ACC112 (cell line): ENCODE results near the gene CEACAM3.

Experiments
- H2AFZ ChIP-seq: fragments of 200-600 bp; sonication (generic); one replicate; pipeline ENCODE4 v1.6.0; 2017; ENCODE audit warnings: antibody characterized with exemption, low read length; ENCODE audit not compliant: unreplicated experiment
- H3K27ac ChIP-seq: fragments of 200-600 bp; sonication (generic); 2 replicates; pipeline ENCODE4 v1.5.1; 2014; ENCODE audit warnings: low read depth, mild to moderate bottlenecking, antibody characterized with exemption, low read length, moderate library complexity
- H3K27me3 ChIP-seq: fragments of 200-600 bp; sonication (generic); 2 replicates; pipeline ENCODE4 v1.6.1; 2014; ENCODE audit warnings: mild to moderate bottlenecking, antibody characterized with exemption, low read length, moderate library complexity, mixed read lengths; ENCODE audit not compliant: insufficient read depth
- H3K36me3 ChIP-seq: fragments of 200-600 bp; sonication (generic); 2 replicates; pipeline ENCODE4 v1.6.1; 2016; ENCODE audit warnings: mild to moderate bottlenecking, antibody characterized with exemption, low read length, moderate library complexity, mixed read lengths; ENCODE audit not compliant: insufficient read depth
- H3K4me1 ChIP-seq: fragments of 200-600 bp; sonication (generic); one replicate; pipeline ENCODE4 v1.6.1; 2016; ENCODE audit warnings: low read length, mixed read lengths; ENCODE audit not compliant: insufficient read depth, unreplicated experiment, control insufficient read depth
- H3K4me3 ChIP-seq: fragments of 200-600 bp; sonication (generic); 2 replicates; pipeline ENCODE4 v1.5.1; 2014; ENCODE audit warnings: mild to moderate bottlenecking, low read depth, low read length
- H3K79me2 ChIP-seq: fragments of 200-600 bp; sonication (generic); one replicate; pipeline ENCODE4 v1.6.0; 2016; ENCODE audit warnings: low read length; ENCODE audit not compliant: control insufficient read depth, unreplicated experiment, insufficient read depth

The CEACAM3 gene

GRCh38 chr19:41859213-41859617, 62.8 kb downstream of the CEACAM3 start:
- H3K4me3 ChIP-seq, result peak overlapping the region; percentile 99
- H3K27ac ChIP-seq, result no peak overlapping the region
- H3K4me1 ChIP-seq, result peaks cover 12% of the 10 kb centered on the region
- H2AFZ ChIP-seq, result peak overlapping the region; percentile 46
- H3K27me3 ChIP-seq, result peaks cover 9% of the 10 kb centered on the region; the same call in 1 of the 2 replicates
- H3K36me3 ChIP-seq, result peaks cover 24% of the 10 kb centered on the region
- H3K79me2 ChIP-seq, result peaks cover 40% of the 10 kb centered on the region

DNA sequence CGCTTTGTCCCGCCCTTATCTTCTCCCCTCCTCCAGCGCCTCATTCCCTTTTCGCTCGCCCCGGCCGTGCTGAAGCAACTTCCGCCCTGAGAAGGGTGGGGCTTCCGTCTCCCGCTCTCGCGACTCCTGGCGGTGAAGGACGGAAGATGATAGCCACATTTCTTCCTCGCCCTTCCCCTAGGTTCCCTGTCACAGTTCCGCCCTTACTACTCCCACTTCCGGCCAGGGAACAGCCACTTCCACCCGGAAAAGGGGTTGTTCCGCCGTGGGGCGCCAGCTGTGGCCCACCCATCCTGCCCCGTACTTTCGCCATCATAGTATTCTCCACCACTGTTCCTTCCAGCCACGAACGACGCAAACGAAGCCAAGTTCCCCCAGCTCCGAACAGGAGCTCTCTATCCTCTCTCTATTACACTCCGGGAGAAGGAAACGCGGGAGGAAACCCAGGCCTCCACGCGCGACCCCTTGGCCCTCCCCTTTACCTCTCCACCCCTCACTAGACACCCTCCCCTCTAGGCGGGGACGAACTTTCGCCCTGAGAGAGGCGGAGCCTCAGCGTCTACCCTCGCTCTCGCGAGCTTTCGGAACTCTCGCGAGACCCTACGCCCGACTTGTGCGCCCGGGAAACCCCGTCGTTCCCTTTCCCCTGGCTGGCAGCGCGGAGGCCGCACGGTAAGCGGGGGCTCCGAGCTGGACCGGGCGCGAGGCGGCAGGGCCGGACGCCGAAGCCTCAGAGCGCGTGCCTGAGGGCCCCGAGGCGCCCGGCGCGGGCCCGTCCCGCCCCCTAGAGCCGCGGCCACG, 63.4 kb downstream of the CEACAM3 start, which contains the start of gene RPS19:
Gene RPS19, plus strand, starts transcription at position 638 of the 801 bp plus-strand sequence. CDS start 520 bp downstream, outside the sequence.
- Histone ChIP-seq H2AFZ (peak within 1 kb of the TSS; percentile 55), H3K4me1 (peaks cover 12% of the 10 kb centered on the region), H3K27ac (peak within 1 kb of the TSS; percentile 81), H3K27me3 (0 out of 2 replicates have a peak, but pooled peaks cover 3% of the 10 kb centered on the region), H3K79me2 (peaks cover 46% of the 10 kb centered on the region), H3K36me3 (peaks cover 30% of the 10 kb centered on the region), H3K4me3 (peak within 1 kb of the TSS; percentile 99)

DNA sequence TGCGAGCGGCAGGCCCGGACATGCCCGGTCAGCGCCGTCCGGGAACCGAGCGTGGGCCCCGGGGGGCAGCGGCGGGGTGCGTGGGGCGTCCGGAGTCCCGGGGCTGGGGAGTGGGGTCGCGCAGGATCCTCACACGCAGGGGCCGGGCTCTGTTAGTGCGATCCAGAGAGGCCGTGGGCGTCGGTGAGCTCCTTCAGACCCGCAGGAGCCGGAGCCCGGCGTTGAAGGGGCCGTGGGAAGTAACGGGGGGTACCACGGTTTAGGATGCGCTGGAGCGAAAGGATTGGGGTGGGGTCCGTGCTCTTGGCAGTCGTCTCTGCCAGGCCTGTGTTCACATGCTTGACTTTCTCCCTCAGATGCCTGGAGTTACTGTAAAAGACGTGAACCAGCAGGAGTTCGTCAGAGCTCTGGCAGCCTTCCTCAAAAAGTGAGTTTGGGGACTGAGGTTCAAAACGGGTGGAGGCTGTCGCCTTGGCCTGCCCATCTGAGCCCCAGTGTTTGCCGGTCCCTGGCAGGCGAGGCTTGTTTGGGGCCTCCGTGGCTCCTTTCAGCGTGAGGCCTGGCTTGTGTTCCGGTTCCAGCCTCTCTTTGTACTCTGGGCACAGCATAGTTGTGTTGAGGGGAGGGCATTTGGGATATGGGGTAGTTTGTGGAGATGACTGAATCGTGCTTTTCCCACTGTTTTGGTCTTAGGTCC, 64.2 kb downstream of the CEACAM3 start:
- Histone ChIP-seq H3K4me1 (peaks cover 12% of the 10 kb centered on the region), H2AFZ (peak overlapping the region; percentile 25), H3K4me3 (peak overlapping the region; percentile 99), H3K27ac (peak overlapping the region; percentile 81), H3K36me3 (peaks cover 31% of the 10 kb centered on the region), H3K79me2 (peaks cover 52% of the 10 kb centered on the region), H3K27me3 (no peaks in the 10 kb centered on the region)
